ENCODE results near the gene NUPR1. TPM values are rescaled to one million over a fixed set of nuclear protein-coding genes. Genes with fewer than 3 reads are reported as not detected.

Gene NUPR1
- total and polyA plus RNA-seq, 2 of the 13 experiments (the other 11 are each of a cell fraction or from before 2014, with no cell fraction given), result 18.0 to 25.6 TPM

DNA sequence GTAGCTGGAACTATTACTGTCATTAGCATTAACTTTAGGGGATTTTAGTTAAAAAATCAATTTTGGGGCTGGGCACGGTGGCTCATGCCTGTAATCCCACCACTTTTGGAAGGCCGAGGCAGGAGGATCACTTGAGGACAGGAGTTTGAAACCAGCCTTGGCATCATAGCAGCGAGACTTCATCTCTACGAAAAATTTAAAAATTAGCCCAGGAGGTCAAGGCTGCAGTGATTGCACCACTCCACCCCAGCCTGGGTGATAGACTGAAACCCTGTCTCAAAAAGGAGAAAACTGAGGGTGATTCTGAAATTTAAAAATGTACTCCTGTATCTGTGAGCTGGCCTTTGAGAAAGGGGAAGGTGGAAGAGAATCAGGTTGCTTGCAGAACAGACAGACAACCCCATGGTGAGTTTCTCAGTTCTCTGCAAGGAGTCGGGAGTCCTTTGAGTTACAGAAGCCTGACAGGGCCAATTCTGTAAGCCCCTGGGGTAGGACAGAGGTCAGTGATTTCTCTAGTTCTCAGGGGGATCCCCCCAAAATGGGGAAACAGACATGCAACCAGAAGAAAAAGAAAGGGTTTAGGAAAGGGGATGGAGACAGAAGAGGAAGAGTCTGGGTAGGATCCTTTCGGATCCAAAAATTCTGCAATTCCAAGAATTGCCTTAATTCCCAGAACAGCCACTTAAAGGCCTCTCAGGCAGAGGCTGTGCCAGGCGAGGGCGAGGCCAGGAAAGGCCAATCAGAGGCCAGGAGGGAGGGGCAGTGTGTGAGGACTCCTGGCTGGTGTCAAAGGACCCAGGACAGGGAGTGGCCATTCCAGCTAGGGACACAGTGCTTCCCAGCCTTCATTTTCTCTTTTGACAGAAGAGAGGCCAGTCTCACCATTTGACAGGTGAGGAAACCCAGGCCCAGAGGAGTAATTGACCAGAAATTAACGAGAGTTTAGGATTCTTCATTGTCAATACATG lies 6.7 kb downstream of the NUPR1 start (continued):
- TF ChIP-seq, protein P1, sequence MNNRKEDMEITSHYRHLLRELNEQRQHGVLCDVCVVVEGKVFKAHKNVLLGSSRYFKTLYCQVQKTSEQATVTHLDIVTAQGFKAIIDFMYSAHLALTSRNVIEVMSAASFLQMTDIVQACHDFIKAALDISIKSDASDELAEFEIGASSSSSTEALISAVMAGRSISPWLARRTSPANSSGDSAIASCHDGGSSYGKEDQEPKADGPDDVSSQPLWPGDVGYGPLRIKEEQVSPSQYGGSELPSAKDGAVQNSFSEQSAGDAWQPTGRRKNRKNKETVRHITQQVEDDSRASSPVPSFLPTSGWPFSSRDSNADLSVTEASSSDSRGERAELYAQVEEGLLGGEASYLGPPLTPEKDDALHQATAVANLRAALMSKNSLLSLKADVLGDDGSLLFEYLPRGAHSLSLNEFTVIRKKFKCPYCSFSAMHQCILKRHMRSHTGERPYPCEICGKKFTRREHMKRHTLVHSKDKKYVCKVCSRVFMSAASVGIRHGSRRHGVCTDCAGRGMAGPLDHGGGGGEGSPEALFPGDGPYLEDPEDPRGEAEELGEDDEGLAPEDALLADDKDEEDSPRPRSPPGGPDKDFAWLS (CRISPR knock-in tag; IDR thresholded peaks at IDR 0.05; ENCODE audit: borderline replicate concordance), result no peak
- TF ChIP-seq EZH2 (conservative IDR thresholded peaks at IDR 0.05; ENCODE audit: low read depth, low read length) (no peak), ZKSCAN5 (CRISPR knock-in tag; IDR thresholded peaks at IDR 0.05) (no peak), KDM1A (CRISPR knock-in tag; IDR thresholded peaks at IDR 0.05) (no peak), KDM4B (CRISPR knock-in tag; IDR thresholded peaks at IDR 0.05) (no peak), RAD51 (IDR thresholded peaks at IDR 0.05; ENCODE audit: borderline replicate concordance) (no peak), ZBTB7B (CRISPR knock-in tag; IDR thresholded peaks at IDR 0.05) (no peak; the same call in 1 of the 2 replicates), ZFP36L1 (CRISPR knock-in tag; IDR thresholded peaks at IDR 0.05) (0 out of 2 replicates have a peak, but pooled peaks have one; percentile 12), JUND (CRISPR knock-in tag; IDR thresholded peaks at IDR 0.05) (no peak), ZNF484 (CRISPR knock-in tag; IDR thresholded peaks at IDR 0.05; ENCODE audit: borderline replicate concordance, low read depth) (no peak), JARID2 (CRISPR knock-in tag; IDR thresholded peaks at IDR 0.05; ENCODE audit: insufficient replicate concordance) (no peak), ZSCAN21 (CRISPR knock-in tag; IDR thresholded peaks at IDR 0.05; ENCODE audit: borderline replicate concordance) (no peak), ASH2L (IDR thresholded peaks at IDR 0.05; ENCODE audit: insufficient read length, low read depth, low read length) (no peak), ZSCAN29 (CRISPR knock-in tag; conservative IDR thresholded peaks at IDR 0.05) (no peak), POLR2A (IDR thresholded peaks at IDR 0.05; ENCODE audit: insufficient read depth in 1 of 2, low read depth in 2 of 2, low read length in 2 of 2) (peak in 1 of 2 experiments; percentile 61; a peak in 1 of 4 replicates), ZNF687 (CRISPR knock-in tag; IDR thresholded peaks at IDR 0.05) (peak; percentile 72), ZNF101 (CRISPR knock-in tag; IDR thresholded peaks at IDR 0.05; ENCODE audit: borderline replicate concordance, low read depth) (no peak), NFYC (CRISPR knock-in tag; IDR thresholded peaks at IDR 0.05) (peak; percentile 71)
- TF ChIP-seq, protein P2, sequence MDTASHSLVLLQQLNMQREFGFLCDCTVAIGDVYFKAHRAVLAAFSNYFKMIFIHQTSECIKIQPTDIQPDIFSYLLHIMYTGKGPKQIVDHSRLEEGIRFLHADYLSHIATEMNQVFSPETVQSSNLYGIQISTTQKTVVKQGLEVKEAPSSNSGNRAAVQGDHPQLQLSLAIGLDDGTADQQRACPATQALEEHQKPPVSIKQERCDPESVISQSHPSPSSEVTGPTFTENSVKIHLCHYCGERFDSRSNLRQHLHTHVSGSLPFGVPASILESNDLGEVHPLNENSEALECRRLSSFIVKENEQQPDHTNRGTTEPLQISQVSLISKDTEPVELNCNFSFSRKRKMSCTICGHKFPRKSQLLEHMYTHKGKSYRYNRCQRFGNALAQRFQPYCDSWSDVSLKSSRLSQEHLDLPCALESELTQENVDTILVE (CRISPR knock-in tag; IDR thresholded peaks at IDR 0.05), result peak; percentile 32; the same call in 1 of the 2 replicates
- TF ChIP-seq, protein P3, sequence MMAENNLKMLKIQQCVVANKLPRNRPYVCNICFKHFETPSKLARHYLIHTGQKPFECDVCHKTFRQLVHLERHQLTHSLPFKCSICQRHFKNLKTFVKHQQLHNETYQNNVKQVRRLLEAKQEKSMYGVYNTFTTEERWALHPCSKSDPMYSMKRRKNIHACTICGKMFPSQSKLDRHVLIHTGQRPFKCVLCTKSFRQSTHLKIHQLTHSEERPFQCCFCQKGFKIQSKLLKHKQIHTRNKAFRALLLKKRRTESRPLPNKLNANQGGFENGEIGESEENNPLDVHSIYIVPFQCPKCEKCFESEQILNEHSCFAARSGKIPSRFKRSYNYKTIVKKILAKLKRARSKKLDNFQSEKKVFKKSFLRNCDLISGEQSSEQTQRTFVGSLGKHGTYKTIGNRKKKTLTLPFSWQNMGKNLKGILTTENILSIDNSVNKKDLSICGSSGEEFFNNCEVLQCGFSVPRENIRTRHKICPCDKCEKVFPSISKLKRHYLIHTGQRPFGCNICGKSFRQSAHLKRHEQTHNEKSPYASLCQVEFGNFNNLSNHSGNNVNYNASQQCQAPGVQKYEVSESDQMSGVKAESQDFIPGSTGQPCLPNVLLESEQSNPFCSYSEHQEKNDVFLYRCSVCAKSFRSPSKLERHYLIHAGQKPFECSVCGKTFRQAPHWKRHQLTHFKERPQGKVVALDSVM (CRISPR knock-in tag; IDR thresholded peaks at IDR 0.05), result peak; percentile 90
